Renal pelvis (tissue), 4 donors: ENCODE data around the gene TMEM209. TPM values are rescaled to one million over a fixed set of nuclear protein-coding genes. Genes with fewer than 3 reads are reported as not detected.
A peak's percentile ranks its signal among the peaks of the same experiment; 100 is the strongest.

Experiments used
- DNase-seq: peaks from one replicate; pipeline ENCODE4 v3.0.0-alpha.2; 2013
- polyA plus RNA-seq, 3 donors: library from polyadenylated mRNA; unstranded; fragments of 120-200 nt; gene quantifications; one replicate each; pipeline ENCODE4 v1.2.1, GENCODE V29; 2013; ENCODE audit not compliant: insufficient read length in 3 of 3

The TMEM209 gene
- polyA plus RNA-seq, 3 donors: 21.7 to 28.0 (median 26.5) TPM

GRCh38 chr7:130145424-130146100 is 59.6 kb downstream of the TMEM209 start:
- DNase-seq: no peak

GRCh38 chr7:130144312-130145171 is 60.7 kb downstream of the TMEM209 start:
- peak; percentile 85 for DNase-seq

GRCh38 chr7:130143986-130144311 is 61.3 kb downstream of the TMEM209 start:
- no peak for DNase-seq

- no peak for DNase-seq
These were observed 61.9 kb downstream of the TMEM209 start for GRCh38 chr7:130143334-130143732.

GRCh38 chr7:130142654-130143333 is 62.4 kb downstream of the TMEM209 start:
- no peak for DNase-seq

- DNase-seq: peak; percentile 76
These were observed 63.1 kb downstream of the TMEM209 start for GRCh38 chr7:130141884-130142653.

GRCh38 chr7:130141161-130141883 is 63.9 kb downstream of the TMEM209 start:
- DNase-seq: peak; percentile 95

GRCh38 chr7:130140551-130141160 is 64.5 kb downstream of the TMEM209 start:
- no peak for DNase-seq

- DNase-seq: no peak
These were observed 65.8 kb downstream of the TMEM209 start for GRCh38 chr7:130139193-130139960.

- DNase-seq: no peak
These were observed 68.0 kb downstream of the TMEM209 start for GRCh38 chr7:130137207-130137606.

- no peak for DNase-seq
These were observed 68.5 kb downstream of the TMEM209 start for GRCh38 chr7:130136579-130137167.

GRCh38 chr7:130135208-130136205 is 69.7 kb downstream of the TMEM209 start:
- DNase-seq: no peak

GRCh38 chr7:130134726-130135125 is 70.5 kb downstream of the TMEM209 start:
- DNase-seq: no peak

- DNase-seq: no peak
These were observed 71.0 kb downstream of the TMEM209 start for GRCh38 chr7:130134106-130134636.

GRCh38 chr7:130133029-130133782 is 72.0 kb downstream of the TMEM209 start:
- no peak for DNase-seq

GRCh38 chr7:130131964-130132875 is 73.0 kb downstream of the TMEM209 start:
- DNase-seq: no peak
